HEK293T (cell line): ENCODE measurements around the gene ARMC3.

Experiments
- ARNT ChIP-seq: fragments of 450-650 bp; IDR thresholded peaks from 2 replicates; pipeline ENCODE4 v1.6.1; 2017; ENCODE audit warnings: mild to moderate bottlenecking
- CTBP1 ChIP-seq: fragments of 450-650 bp; IDR thresholded peaks from 2 replicates; pipeline ENCODE4 v1.6.1; 2016; ENCODE audit warnings: borderline replicate concordance
- FOXM1 ChIP-seq: fragments of 450-650 bp; IDR thresholded peaks from 2 replicates; pipeline ENCODE4 v1.6.1; 2017; ENCODE audit warnings: mild to moderate bottlenecking, borderline replicate concordance
- SP1 ChIP-seq: fragments of 450-650 bp; IDR thresholded peaks from 2 replicates; pipeline ENCODE4 v1.6.1; 2017

GRCh38 chr10:22969704-22970103 is 41.9 kb downstream of the ARMC3 start:
- TF ChIP-seq SP1 = no peak
- no peak for TF ChIP-seq FOXM1
- TF ChIP-seq CTBP1 = no peak
- TF ChIP-seq ARNT = no peak
